Neural progenitor cell (in vitro differentiated cells): ENCODE data around the gene DPH1. TPM values are rescaled to one million over a fixed set of nuclear protein-coding genes. Genes with fewer than 3 reads are reported as not detected.

Source experiments
- DNase-seq: peaks from one replicate; pipeline ENCODE4 v3.0.0-alpha.2; 2016; ENCODE audit warnings: low spot score
- H2AFZ ChIP-seq: fragments of 200-600 bp; sonication (generic); replicated peaks from 2 replicates; pipeline ENCODE4 v1.6.1; 2016; ENCODE audit warnings: antibody characterized with exemption
- H3F3A ChIP-seq: fragments of 200-600 bp; sonication (generic); 2 replicates; pipeline ENCODE4 v1.6.1; 2016; ENCODE audit warnings: antibody characterized with exemption, low read depth
- H3K27ac ChIP-seq: fragments of 200-600 bp; sonication (generic); 2 replicates; pipeline ENCODE4 v1.5.1; 2016; ENCODE audit warnings: mild to moderate bottlenecking
- H3K27me3 ChIP-seq: fragments of 200-600 bp; sonication (generic); 2 replicates; pipeline ENCODE4 v1.6.1; 2016; ENCODE audit warnings: mild to moderate bottlenecking, moderate library complexity
- H3K36me3 ChIP-seq: fragments of 200-600 bp; sonication (generic); 2 replicates; pipeline ENCODE4 v1.5.1; 2016
- H3K4me1 ChIP-seq: fragments of 200-600 bp; sonication (generic); 2 replicates; pipeline ENCODE4 v1.6.1; 2016; ENCODE audit warnings: mixed run types
- H3K4me2 ChIP-seq: fragments of 200-600 bp; sonication (generic); 2 replicates; pipeline ENCODE4 v1.6.1; 2016
- H3K4me3 ChIP-seq: fragments of 200-600 bp; sonication (generic); 2 replicates; pipeline ENCODE4 v1.5.1; 2016
- H3K79me2 ChIP-seq: fragments of 200-600 bp; sonication (generic); 2 replicates; pipeline ENCODE4 v1.6.1; 2016; ENCODE audit warnings: low read depth
- H3K9ac ChIP-seq: fragments of 200-600 bp; sonication (generic); 2 replicates; pipeline ENCODE4 v1.6.1; 2016
- H3K9me3 ChIP-seq: fragments of 200-600 bp; sonication (generic); 2 replicates; pipeline ENCODE4 v1.5.1; 2016; ENCODE audit warnings: low read depth
- H4K20me1 ChIP-seq: fragments of 200-600 bp; sonication (generic); 2 replicates; pipeline ENCODE4 v1.6.1; 2016; ENCODE audit warnings: low read depth
- H3K27ac Mint-ChIP-seq: 3 replicates; pipeline ENCODE4 v1.8.0; 2021; ENCODE audit warnings: mixed read lengths
- H3K27me3 Mint-ChIP-seq: 2 replicates; pipeline ENCODE4 v1.8.0; 2022; ENCODE audit warnings: low read depth, mild to moderate bottlenecking, inconsistent platforms, moderate library complexity, mixed read lengths; ENCODE audit not compliant: insufficient read depth
- H3K36me3 Mint-ChIP-seq: 3 replicates; pipeline ENCODE4 v1.8.0; 2021; ENCODE audit warnings: mixed read lengths
- H3K4me1 Mint-ChIP-seq: 3 replicates; pipeline ENCODE4 v1.8.0; 2021; ENCODE audit warnings: mixed read lengths
- H3K4me3 Mint-ChIP-seq: 3 replicates; pipeline ENCODE4 v1.8.0; 2021; ENCODE audit warnings: mild to moderate bottlenecking, moderate library complexity, mixed read lengths
- H3K9me3 Mint-ChIP-seq: 3 replicates; pipeline ENCODE4 v1.8.0; 2020; ENCODE audit warnings: mixed read lengths
- CTCF ChIP-seq: fragments of 200-600 bp; sonication (generic); IDR thresholded peaks from 2 replicates; pipeline ENCODE4 v1.5.1; 2017; ENCODE audit warnings: antibody characterized with exemption, mild to moderate bottlenecking
- EZH2 ChIP-seq: fragments of 200-600 bp; sonication (generic); IDR thresholded peaks from 2 replicates; pipeline ENCODE4 v1.6.1; 2017; ENCODE audit warnings: antibody characterized with exemption, mild to moderate bottlenecking, moderate library complexity
- EZH2phosphoT487 ChIP-seq: fragments of 200-600 bp; sonication (generic); IDR thresholded peaks from 2 replicates; pipeline ENCODE4 v1.6.1; 2017; ENCODE audit warnings: antibody characterized with exemption
- total RNA-seq: library from RNA; depleted of rRNA; stranded (reverse); fragments of >200 nt; gene quantifications from 2 replicates; pipeline ENCODE4 v1.2.3, GENCODE V29; 2015; ENCODE audit warnings: low replicate concordance

Gene DPH1
- total RNA-seq, 1 donor from 2014 or later, result 21.1 TPM

GRCh38 chr17:2058586-2059546 is 28.9 kb downstream of the DPH1 start:
- Mint-ChIP-seq H3K9me3 (no peaks in the 10 kb centered on the region), H3K4me1 (peaks cover 30% of the 10 kb centered on the region), H3K27ac (no peak overlapping the region), H3K4me3 (no peak overlapping the region), H3K36me3 (peaks cover 16% of the 10 kb centered on the region), H3K27me3 (peaks cover 22% of the 10 kb centered on the region)
- no peak overlapping the region for H2AFZ ChIP-seq
- no peaks in the 10 kb centered on the region for H3K9me3 ChIP-seq
- peaks cover 23% of the 10 kb centered on the region for H3F3A ChIP-seq
- no peak overlapping the region for H3K4me2 ChIP-seq
- no peak overlapping the region for H3K27ac ChIP-seq
- peaks cover 12% of the 10 kb centered on the region for H3K4me1 ChIP-seq
- no peak overlapping the region for H3K9ac ChIP-seq
- DNase-seq, result no peak
- no peak overlapping the region for H3K4me3 ChIP-seq
- peaks cover 88% of the 10 kb centered on the region for H3K27me3 ChIP-seq
- peak; percentile 79 for TF ChIP-seq EZH2
- peak; percentile 91 for TF ChIP-seq EZH2phosphoT487
- TF ChIP-seq CTCF, result peak; percentile 55
- peaks cover 77% of the 10 kb centered on the region for H4K20me1 ChIP-seq
- no peaks in the 10 kb centered on the region for H3K36me3 ChIP-seq
- no peaks in the 10 kb centered on the region for H3K79me2 ChIP-seq

DNA sequence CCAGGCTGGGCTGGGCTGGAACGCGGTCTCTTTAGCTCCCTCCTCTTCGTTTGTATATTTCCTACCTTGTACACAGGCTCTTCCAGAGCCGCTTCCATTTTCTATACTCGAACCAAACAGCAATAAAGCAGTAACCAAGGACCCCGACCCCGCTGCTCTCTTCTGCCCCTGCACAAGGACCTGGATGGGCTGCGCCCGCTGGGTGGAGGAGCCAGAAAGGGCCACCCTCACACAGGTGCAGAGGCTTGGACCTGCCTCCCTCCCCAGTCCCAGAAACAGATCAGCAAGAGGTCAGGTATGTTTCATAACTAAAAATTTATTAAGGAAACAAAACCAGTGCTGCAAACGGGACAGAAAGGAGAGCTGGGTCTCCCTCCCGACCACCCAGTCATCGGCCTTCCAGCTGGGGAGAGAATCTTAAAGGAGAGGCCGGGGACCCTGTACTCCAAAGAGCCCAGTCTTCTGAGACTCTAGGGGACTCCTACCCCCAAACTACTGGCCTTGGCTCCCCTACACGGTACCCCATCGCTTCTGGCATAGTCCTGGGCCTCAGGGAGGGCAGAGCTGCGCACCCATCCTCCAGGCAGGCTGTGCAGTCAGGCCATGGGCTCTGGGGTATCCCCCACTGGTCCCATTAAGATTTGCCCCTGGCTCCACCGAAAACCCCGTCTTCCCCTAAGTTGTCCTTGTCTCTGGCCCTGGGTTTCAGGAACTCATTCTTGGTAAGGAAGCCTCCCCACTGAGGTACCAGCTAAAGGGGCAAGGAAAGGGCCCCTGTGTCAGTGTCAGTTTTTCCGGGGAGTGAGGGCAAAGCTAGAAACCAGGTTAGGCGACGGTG is 29.8 kb downstream of the DPH1 start:
- peaks cover 17% of the 10 kb centered on the region for H3K27me3 Mint-ChIP-seq

DNA sequence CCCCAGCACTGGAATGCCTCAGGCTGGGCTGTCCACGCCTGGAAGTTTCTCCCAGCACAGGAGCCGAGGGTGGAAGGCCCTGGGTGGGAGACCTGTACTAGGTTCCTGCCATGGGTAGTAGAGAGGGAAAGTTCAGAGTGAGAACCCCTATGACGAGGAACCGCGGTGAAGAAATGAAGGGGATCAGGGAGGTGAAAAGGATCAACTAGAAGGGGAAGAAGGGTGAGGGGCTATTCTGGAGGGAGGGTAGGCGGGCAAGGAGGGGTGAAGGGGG is 30.4 kb downstream of the DPH1 start:
- Histone ChIP-seq H3K79me2 (no peaks in the 10 kb centered on the region), H3K36me3 (no peaks in the 10 kb centered on the region), H3K27ac (no peak overlapping the region), H3K9ac (no peak overlapping the region), H3K9me3 (no peaks in the 10 kb centered on the region), H3K4me1 (peaks cover 10% of the 10 kb centered on the region), H3K4me3 (no peak overlapping the region), H3K27me3 (peaks cover 73% of the 10 kb centered on the region), H4K20me1 (peaks cover 72% of the 10 kb centered on the region), H3K4me2 (no peak overlapping the region), H2AFZ (no peak overlapping the region), H3F3A (peaks cover 16% of the 10 kb centered on the region)
- Mint-ChIP-seq H3K4me1 (peaks cover 28% of the 10 kb centered on the region), H3K9me3 (no peaks in the 10 kb centered on the region), H3K4me3 (no peak overlapping the region), H3K36me3 (peaks cover 25% of the 10 kb centered on the region), H3K27ac (no peak overlapping the region), H3K27me3 (peaks cover 19% of the 10 kb centered on the region)
- no peak for TF ChIP-seq EZH2phosphoT487
- no peak for TF ChIP-seq CTCF
- TF ChIP-seq EZH2, result no peak
- DNase-seq, result no peak

More for the DNA sequence above, 29.8 kb downstream of the DPH1 start:
- Mint-ChIP-seq H3K4me1 (peaks cover 28% of the 10 kb centered on the region), H3K9me3 (no peaks in the 10 kb centered on the region), H3K27ac (no peak overlapping the region), H3K4me3 (no peak overlapping the region), H3K36me3 (peaks cover 23% of the 10 kb centered on the region)
- Histone ChIP-seq H3F3A (peaks cover 16% of the 10 kb centered on the region), H3K4me2 (no peak overlapping the region), H4K20me1 (peaks cover 71% of the 10 kb centered on the region), H3K4me3 (no peak overlapping the region), H3K9me3 (no peaks in the 10 kb centered on the region), H3K9ac (no peak overlapping the region), H3K27me3 (peaks cover 79% of the 10 kb centered on the region), H3K27ac (no peak overlapping the region), H3K36me3 (no peaks in the 10 kb centered on the region), H3K4me1 (peaks cover 12% of the 10 kb centered on the region), H3K79me2 (no peaks in the 10 kb centered on the region), H2AFZ (no peak overlapping the region)
- TF ChIP-seq EZH2 (peak; percentile 21), CTCF (no peak), EZH2phosphoT487 (no peak)
- no peak for DNase-seq
